Karpas-422 (cell line): ENCODE results near the gene NAXD. TPM values are rescaled to one million over a fixed set of nuclear protein-coding genes. Genes with fewer than 3 reads are reported as not detected.

Experiments
- DNase-seq: peaks from one replicate; pipeline ENCODE4 v3.0.0-alpha.2; 2015
- H2AFZ ChIP-seq: fragments of 200-600 bp; sonication (generic); 2 replicates; pipeline ENCODE4 v1.6.1; 2014; ENCODE audit warnings: antibody characterized with exemption, low read length, mixed read lengths
- H3K27ac ChIP-seq: fragments of 200-600 bp; sonication (generic); 2 replicates; pipeline ENCODE4 v1.5.1; 2014; ENCODE audit warnings: mild to moderate bottlenecking, low read length, moderate library complexity
- H3K27me3 ChIP-seq: fragments of 200-600 bp; sonication (generic); 2 replicates; pipeline ENCODE4 v1.6.1; 2014; ENCODE audit warnings: low read length, mixed read lengths
- H3K36me3 ChIP-seq: fragments of 200-600 bp; sonication (generic); 2 replicates; pipeline ENCODE4 v1.6.1; 2014; ENCODE audit warnings: low read length, mixed read lengths; ENCODE audit not compliant: insufficient read depth
- H3K4me1 ChIP-seq: fragments of 200-600 bp; sonication (generic); 2 replicates; pipeline ENCODE4 v1.6.1; 2014; ENCODE audit warnings: mild to moderate bottlenecking, low read length, mixed read lengths
- H3K4me2 ChIP-seq: fragments of 200-600 bp; sonication (generic); 2 replicates; pipeline ENCODE4 v1.6.1; 2014; ENCODE audit warnings: low read length, low read depth, mild to moderate bottlenecking; ENCODE audit not compliant: poor library complexity, severe bottlenecking
- H3K4me3 ChIP-seq: fragments of 200-600 bp; sonication (generic); 2 replicates; pipeline ENCODE4 v1.5.1; 2014; ENCODE audit warnings: mild to moderate bottlenecking, antibody characterized with exemption, low read length, mixed read lengths
- H3K79me2 ChIP-seq: fragments of 200-600 bp; sonication (generic); 2 replicates; pipeline ENCODE4 v1.6.1; 2014; ENCODE audit warnings: mild to moderate bottlenecking, low read length, mixed read lengths
- H3K9ac ChIP-seq: fragments of 200-600 bp; sonication (generic); 2 replicates; pipeline ENCODE4 v1.6.0; 2014; ENCODE audit warnings: low read length
- H3K9me2 ChIP-seq: fragments of 200-600 bp; sonication (generic), shearing (Covaris generic); replicated peaks from 2 replicates; pipeline ENCODE4 v1.6.0; 2014; ENCODE audit warnings: mild to moderate bottlenecking, low read length, moderate library complexity; ENCODE audit not compliant: insufficient read depth
- H3K9me3 ChIP-seq: fragments of 300-700, 200-600 bp; sonication (generic); 2 replicates; pipeline ENCODE4 v1.6.1; 2014; ENCODE audit warnings: low read length, mixed read lengths
- H4K20me1 ChIP-seq: fragments of 200-600 bp; sonication (generic); 2 replicates; pipeline ENCODE4 v1.6.1; 2014; ENCODE audit warnings: mild to moderate bottlenecking, antibody characterized with exemption, low read length, low read depth; ENCODE audit not compliant: insufficient read depth
- total RNA-seq: library from RNA; depleted of rRNA; stranded (reverse); fragments of >200 nt; shearing (Covaris generic); gene quantifications from 2 replicates; pipeline ENCODE4 v1.2.3, GENCODE V29; 2014; ENCODE audit warnings: low replicate concordance

The NAXD gene
- total RNA-seq, 1 experiment from 2014 or later: 16.5 TPM

DNA sequence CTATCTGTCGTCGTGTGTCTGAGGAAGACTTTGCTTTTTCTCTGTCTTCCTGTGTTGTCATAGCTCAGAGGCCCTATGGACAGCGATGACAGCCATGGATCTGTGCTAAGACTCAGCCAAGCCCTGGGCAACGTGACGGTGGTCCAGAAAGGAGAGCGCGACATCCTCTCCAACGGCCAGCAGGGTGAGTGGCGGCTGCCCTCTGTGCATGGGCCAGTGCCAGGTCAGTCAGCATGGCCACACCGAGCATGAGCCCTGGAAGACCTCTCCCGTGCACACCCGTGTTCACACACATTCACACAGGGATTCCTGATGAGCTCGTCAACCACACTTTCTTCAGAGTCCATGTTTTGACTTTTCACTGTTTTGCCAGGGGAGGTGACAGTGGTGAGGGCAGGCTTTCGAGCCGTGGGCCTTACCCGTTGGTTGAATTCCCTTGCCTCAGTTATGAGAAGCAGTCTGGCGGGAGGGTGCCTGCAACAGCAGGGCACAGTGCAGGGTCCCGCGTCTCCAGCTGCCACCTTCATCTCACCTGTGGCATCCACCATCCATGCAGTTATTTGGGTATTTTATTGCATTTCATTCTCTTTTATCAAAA lies 20.2 kb downstream of the NAXD start:
- Histone ChIP-seq H3K27ac (no peak overlapping the region), H3K4me1 (no peaks in the 10 kb centered on the region), H4K20me1 (peaks cover 29% of the 10 kb centered on the region; the same call in 1 of the 2 replicates), H3K9me3 (no peaks in the 10 kb centered on the region), H3K9ac (no peak overlapping the region), H3K27me3 (no peaks in the 10 kb centered on the region), H3K36me3 (peaks cover 20% of the 10 kb centered on the region; the same call in 1 of the 2 replicates), H3K9me2 (no peaks in the 10 kb centered on the region), H3K4me2 (no peak overlapping the region), H3K79me2 (peaks cover 33% of the 10 kb centered on the region), H3K4me3 (no peak overlapping the region), H2AFZ (no peak overlapping the region)
- no peak for DNase-seq

DNA sequence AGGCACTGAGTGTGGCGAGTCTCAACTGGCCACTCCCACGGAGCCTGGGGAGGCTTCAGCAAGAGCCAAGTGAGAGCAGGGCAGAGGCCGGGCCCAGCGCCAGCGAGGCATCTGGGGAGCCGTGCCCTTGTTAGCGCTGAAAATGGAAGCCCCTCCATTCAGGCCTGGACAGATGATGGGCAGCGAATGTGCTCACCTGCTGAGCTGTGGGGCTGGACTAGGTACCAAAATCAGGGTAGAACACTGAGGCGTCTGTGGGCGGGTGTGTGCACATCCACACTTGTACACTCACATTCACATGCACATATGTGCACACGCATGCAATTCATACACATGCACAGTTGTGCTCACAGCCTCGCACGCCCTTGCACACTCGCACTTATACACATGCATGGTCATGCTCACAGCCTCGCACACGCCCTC lies 20.7 kb downstream of the NAXD start:
- peaks cover 20% of the 10 kb centered on the region; the same call in 1 of the 2 replicates for H3K36me3 ChIP-seq
- no peaks in the 10 kb centered on the region for H3K4me1 ChIP-seq
- H3K4me3 ChIP-seq: no peak overlapping the region
- H3K4me2 ChIP-seq: no peak overlapping the region
- no peak overlapping the region for H3K9ac ChIP-seq
- DNase-seq: no peak
- H2AFZ ChIP-seq: no peak overlapping the region
- no peak overlapping the region for H3K27ac ChIP-seq
- no peaks in the 10 kb centered on the region for H3K27me3 ChIP-seq
- H3K79me2 ChIP-seq: peaks cover 27% of the 10 kb centered on the region
- no peaks in the 10 kb centered on the region for H3K9me2 ChIP-seq
- H3K9me3 ChIP-seq: no peaks in the 10 kb centered on the region
- H4K20me1 ChIP-seq: peaks cover 25% of the 10 kb centered on the region; the same call in 1 of the 2 replicates

DNA sequence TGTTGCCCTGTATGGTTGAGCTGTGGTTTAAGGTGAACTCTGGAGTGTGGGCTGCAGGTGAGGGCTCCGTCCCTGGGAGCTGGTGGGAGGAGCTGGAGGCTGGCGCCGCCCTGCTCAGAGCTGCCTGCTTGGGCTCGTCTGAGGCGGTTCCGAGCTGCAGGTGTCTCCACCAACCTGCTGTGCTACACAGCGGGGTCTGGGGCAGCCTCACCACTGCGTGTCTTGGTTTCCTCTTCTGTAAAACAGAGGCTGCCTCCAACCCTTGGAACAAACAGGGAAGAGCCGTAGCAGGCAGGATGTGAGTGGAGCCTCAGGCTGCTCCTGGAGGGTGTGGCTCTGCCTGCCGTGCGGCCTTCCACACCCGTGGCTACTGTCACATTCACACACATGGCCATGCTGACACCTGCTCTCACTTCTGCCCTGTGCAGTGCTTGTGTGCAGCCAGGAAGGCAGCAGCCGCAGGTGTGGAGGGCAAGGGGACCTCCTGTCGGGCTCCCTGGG lies 21.4 kb downstream of the NAXD start:
- Histone ChIP-seq H3K9ac (no peak overlapping the region), H3K4me2 (no peak overlapping the region), H4K20me1 (peaks cover 25% of the 10 kb centered on the region; the same call in 1 of the 2 replicates), H3K9me2 (no peaks in the 10 kb centered on the region), H3K36me3 (peaks cover 14% of the 10 kb centered on the region; the same call in 1 of the 2 replicates), H3K4me1 (no peaks in the 10 kb centered on the region), H3K4me3 (no peak overlapping the region), H3K27me3 (no peaks in the 10 kb centered on the region), H3K9me3 (no peaks in the 10 kb centered on the region), H2AFZ (no peak overlapping the region), H3K27ac (no peak overlapping the region), H3K79me2 (peaks cover 20% of the 10 kb centered on the region)
- DNase-seq: no peak

DNA sequence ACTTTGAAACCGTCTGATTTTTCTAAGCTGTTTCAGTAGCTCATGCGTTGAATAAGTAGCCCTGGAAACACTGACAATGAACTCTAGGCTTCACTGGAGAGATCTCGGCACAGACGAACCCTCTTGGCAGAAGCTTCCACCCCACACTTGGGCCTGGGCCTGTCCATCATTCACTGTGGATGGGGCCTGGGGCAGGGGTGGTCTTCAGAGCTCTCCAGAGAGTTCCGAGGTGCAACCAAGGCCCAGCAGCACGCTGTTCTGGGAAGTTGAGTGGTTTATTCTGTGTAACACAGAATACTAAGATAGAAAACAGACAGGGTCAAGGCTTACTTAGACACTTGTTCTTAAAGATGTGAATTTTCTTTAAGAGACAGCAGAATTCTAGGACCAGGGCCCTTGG lies 21.9 kb downstream of the NAXD start:
- Histone ChIP-seq H3K9ac (no peak overlapping the region), H3K4me3 (no peak overlapping the region), H3K27ac (no peak overlapping the region), H3K36me3 (peaks cover 14% of the 10 kb centered on the region; the same call in 1 of the 2 replicates), H3K79me2 (peaks cover 18% of the 10 kb centered on the region; the same call in 1 of the 2 replicates), H3K9me2 (no peaks in the 10 kb centered on the region), H3K4me1 (no peaks in the 10 kb centered on the region), H3K4me2 (no peak overlapping the region), H2AFZ (no peak overlapping the region), H3K27me3 (no peaks in the 10 kb centered on the region), H3K9me3 (no peaks in the 10 kb centered on the region), H4K20me1 (peaks cover 25% of the 10 kb centered on the region; the same call in 1 of the 2 replicates)
- no peak for DNase-seq

DNA sequence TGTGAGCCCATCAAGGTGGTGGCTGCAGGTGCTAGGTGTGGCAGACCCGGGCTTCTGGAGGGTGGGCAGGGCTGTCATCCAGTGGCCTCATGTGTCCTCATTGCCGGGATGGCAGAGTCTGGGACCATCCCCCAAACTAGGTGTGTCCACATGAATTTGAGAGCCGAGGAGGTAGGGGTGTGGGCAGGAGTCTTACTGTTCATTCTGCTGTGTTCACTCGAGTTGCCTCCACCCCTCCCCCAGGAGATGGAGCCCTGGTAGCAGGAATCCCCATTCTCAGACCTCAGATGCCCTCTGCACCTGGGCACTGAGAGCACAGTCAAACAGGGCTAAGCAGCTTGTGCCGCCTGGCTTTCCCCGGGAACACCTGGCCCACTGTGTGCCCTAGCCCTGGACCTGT lies 22.4 kb downstream of the NAXD start:
- peaks cover 1% of the 10 kb centered on the region for H3K4me1 ChIP-seq

DNA sequence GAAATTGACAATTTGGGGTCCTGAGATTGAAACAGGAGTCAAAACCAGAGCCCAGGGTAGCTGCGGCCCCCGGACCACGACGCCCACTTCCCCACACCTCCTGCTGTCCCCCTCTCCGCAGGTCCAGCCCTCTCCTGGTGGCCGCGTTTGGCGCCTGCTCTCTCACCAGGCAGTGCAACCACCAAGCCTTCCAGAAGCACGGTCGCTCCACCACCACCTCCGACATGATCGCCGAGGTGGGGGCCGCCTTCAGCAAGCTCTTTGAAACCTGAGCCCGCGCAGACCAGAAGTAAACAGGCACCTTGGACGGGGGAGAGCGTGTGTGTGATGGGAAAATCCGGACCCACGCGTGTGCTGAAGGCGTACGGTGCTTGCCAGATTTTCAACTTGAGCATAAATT lies 22.9 kb downstream of the NAXD start:
- H4K20me1 ChIP-seq: peaks cover 31% of the 10 kb centered on the region; the same call in 1 of the 2 replicates
- no peak overlapping the region for H3K9ac ChIP-seq
- H3K27ac ChIP-seq: no peak overlapping the region
- DNase-seq: no peak
- H3K79me2 ChIP-seq: peaks cover 18% of the 10 kb centered on the region; the same call in 1 of the 2 replicates
- H2AFZ ChIP-seq: no peak overlapping the region
- H3K9me3 ChIP-seq: no peaks in the 10 kb centered on the region
- H3K4me3 ChIP-seq: no peak overlapping the region
- no peaks in the 10 kb centered on the region for H3K9me2 ChIP-seq
- H3K36me3 ChIP-seq: peaks cover 21% of the 10 kb centered on the region; the same call in 1 of the 2 replicates
- no peaks in the 10 kb centered on the region for H3K27me3 ChIP-seq
- peaks cover 6% of the 10 kb centered on the region for H3K4me1 ChIP-seq
- H3K4me2 ChIP-seq: no peak overlapping the region

More for the DNA sequence above, 22.4 kb downstream of the NAXD start:
- Histone ChIP-seq H3K9me2 (no peaks in the 10 kb centered on the region), H3K27ac (no peak overlapping the region), H2AFZ (no peak overlapping the region), H3K4me3 (no peak overlapping the region), H3K79me2 (peaks cover 18% of the 10 kb centered on the region; the same call in 1 of the 2 replicates), H4K20me1 (peaks cover 29% of the 10 kb centered on the region; the same call in 1 of the 2 replicates), H3K4me2 (no peak overlapping the region), H3K9me3 (no peaks in the 10 kb centered on the region), H3K36me3 (peaks cover 17% of the 10 kb centered on the region; the same call in 1 of the 2 replicates), H3K9ac (no peak overlapping the region), H3K27me3 (no peaks in the 10 kb centered on the region)
- DNase-seq: no peak

DNA sequence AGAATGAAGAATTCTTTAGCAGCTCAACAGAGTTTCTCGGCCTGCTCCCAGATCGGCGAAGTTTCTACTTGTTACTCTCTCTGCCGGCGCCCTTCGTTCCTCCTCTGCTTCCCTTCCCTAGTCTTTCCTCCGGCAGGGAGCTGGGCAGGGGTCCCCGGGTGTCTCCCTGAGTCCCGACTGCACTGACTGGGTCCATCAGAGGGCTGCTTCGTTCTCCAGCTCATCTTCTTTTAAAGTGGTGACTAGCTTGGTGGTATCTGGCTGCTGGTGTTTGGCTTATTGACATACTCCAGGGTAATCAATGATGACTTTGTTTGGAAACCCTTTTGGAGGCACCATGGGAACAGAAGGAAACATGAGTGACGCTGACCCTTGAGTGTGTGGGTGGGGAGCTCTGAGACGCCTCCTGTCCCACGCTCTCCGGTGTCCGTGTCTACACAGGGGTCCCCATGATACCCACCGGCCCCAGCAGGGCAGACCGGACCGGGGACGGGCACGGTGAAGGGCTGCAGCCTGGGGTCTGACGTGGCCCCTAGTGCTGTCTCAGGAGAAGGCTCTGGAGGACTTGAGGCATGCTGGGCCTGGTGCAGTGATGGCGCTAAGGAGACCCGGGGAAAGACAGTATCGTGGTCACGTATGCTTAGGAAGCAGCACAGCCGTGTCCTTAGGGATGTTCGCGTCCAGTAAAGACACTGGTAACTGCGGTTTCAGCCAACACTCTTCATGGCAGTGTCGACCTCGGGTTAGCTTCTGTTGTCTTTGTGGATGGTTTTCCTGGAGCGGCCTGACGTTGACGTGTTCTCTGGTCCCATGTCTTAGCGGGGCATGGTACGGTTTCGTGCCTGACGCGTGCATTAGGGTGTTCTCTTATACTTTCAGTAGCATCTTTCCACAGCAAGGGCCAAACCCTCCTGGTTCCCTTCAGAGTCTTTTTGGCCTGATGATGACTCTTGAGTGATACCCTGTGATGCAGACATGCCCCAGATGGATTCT lies 23.8 kb downstream of the NAXD start:
- Histone ChIP-seq H3K79me2 (peaks cover 10% of the 10 kb centered on the region; the same call in 1 of the 2 replicates), H2AFZ (no peak overlapping the region), H3K4me1 (peaks cover 15% of the 10 kb centered on the region), H3K9me3 (no peaks in the 10 kb centered on the region), H3K9ac (no peak overlapping the region), H3K9me2 (no peaks in the 10 kb centered on the region), H4K20me1 (peaks cover 27% of the 10 kb centered on the region; the same call in 1 of the 2 replicates), H3K27me3 (no peaks in the 10 kb centered on the region), H3K4me3 (no peak overlapping the region), H3K36me3 (peaks cover 29% of the 10 kb centered on the region; the same call in 1 of the 2 replicates), H3K4me2 (no peak overlapping the region), H3K27ac (no peak overlapping the region)
- DNase-seq: no peak
